Measurements from ENCODE around the gene TMEM184B.

The TMEM184B gene

DNA sequence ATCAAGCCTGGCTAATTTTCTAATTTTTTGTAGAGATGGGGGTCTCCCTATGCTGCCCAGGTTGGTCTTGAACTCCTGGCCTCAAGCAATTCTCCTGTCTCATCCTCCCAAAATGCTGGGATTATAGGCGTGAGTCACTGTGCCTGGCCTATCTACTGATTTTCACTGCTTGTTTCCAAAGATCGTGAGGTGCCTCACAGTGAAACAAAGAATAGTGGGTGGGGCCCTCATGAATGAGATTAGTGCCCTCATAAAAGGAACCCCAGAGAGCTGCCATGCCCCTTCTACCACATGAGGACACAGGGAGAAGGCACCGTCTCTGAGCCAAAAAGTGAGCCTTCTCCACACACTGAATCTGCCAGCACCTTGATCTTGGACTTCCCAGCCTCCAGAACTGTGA lies 23.5 kb downstream of the TMEM184B start:
- no peak overlapping the region for H2BK5ac ChIP-seq (ENCODE audit: low read depth, low read length, poor library complexity)
- peaks cover 11% of the 10 kb centered on the region for H3K9me3 ChIP-seq (ENCODE audit: insufficient read depth, low read depth, low read length)
- no peaks in the 10 kb centered on the region for H3K79me2 ChIP-seq (ENCODE audit: control insufficient read depth, insufficient read depth, low read length, poor library complexity)
- no peak overlapping the region for H3K9ac ChIP-seq (ENCODE audit: low read length)
- no peak overlapping the region for H3K4me3 ChIP-seq (ENCODE audit: low read depth, low read length)
- H4K12ac ChIP-seq (ENCODE audit: low read depth, low read length) = no peak overlapping the region
- no CpG with 5 or more reads among the region's 3 CpGs for WGBS (ENCODE audit: extremely low coverage, insufficient coverage, insufficient read length)
- H3K4me2 ChIP-seq (ENCODE audit: low read length) = no peak overlapping the region
- no peak overlapping the region for H2AFZ ChIP-seq (ENCODE audit: insufficient read depth, low read length, poor library complexity)
- H3K23ac ChIP-seq (ENCODE audit: low read length) = no peak overlapping the region
- H2BK12ac ChIP-seq (ENCODE audit: low read length) = no peak overlapping the region
- no peaks in the 10 kb centered on the region for H3K27me3 ChIP-seq (ENCODE audit: insufficient read depth, low read length)
- H3K4me1 ChIP-seq (ENCODE audit: control insufficient read depth in 1 of 2, insufficient read depth in 2 of 2, low read length in 2 of 2) = no peaks in the 10 kb centered on the region
- no peaks in the 10 kb centered on the region for H3K79me1 ChIP-seq (ENCODE audit: low read length)
- no peak overlapping the region for H3K14ac ChIP-seq (ENCODE audit: low read length)
- H2BK120ac ChIP-seq (ENCODE audit: insufficient read depth, low read length, poor library complexity) = no peak overlapping the region
- H4K8ac ChIP-seq (ENCODE audit: low read depth, low read length) = no peak overlapping the region
- DNase-seq = no peak
- H3K18ac ChIP-seq (ENCODE audit: low read length) = no peak overlapping the region
- H3K4ac ChIP-seq (ENCODE audit: low read depth, low read length) = no peak overlapping the region
- no peak overlapping the region for H2AK5ac ChIP-seq (ENCODE audit: low read length)
- no peak overlapping the region for H3K27ac ChIP-seq (ENCODE audit: low read depth, low read length)
- peaks cover 38 to 48% of the 10 kb centered on the region in 2 experiments for H3K36me3 ChIP-seq (ENCODE audit: control insufficient read depth in 1 of 2, insufficient read depth in 2 of 2, low read length in 2 of 2)
- H4K91ac ChIP-seq (ENCODE audit: low read depth, low read length) = no peak overlapping the region

DNA sequence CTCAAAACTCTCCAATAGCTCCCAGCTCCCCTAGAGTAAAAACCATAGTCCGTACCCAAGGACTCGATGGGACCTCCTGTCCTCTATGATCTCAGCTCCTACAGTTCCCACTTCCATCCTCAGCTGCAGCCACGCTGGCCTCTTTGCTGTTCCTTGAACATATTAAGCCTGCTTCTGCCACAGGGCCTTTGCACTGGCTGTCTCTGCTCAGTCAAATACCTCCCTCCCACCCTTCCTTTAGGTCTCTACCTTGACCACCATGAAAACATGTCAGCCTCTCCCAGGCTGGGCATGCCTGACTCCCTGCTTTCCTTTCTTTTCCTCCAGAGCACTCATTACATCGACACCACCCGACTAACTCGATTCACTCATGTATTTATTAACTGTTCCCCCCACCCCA lies 24.5 kb downstream of the TMEM184B start:
- 100% methylated on average over 3 of the region's 6 CpGs for WGBS (ENCODE audit: extremely low coverage, insufficient coverage, insufficient read length)
- Histone ChIP-seq H3K79me2 (ENCODE audit: control insufficient read depth, insufficient read depth, low read length, poor library complexity) (no peaks in the 10 kb centered on the region), H2BK120ac (ENCODE audit: insufficient read depth, low read length, poor library complexity) (no peak overlapping the region), H4K8ac (ENCODE audit: low read depth, low read length) (no peak overlapping the region), H2AK5ac (ENCODE audit: low read length) (no peak overlapping the region), H3K4me3 (ENCODE audit: low read depth, low read length) (no peak overlapping the region), H3K9ac (ENCODE audit: low read length) (no peak overlapping the region), H2AFZ (ENCODE audit: insufficient read depth, low read length, poor library complexity) (no peak overlapping the region), H3K36me3 (ENCODE audit: control insufficient read depth in 1 of 2, insufficient read depth in 2 of 2, low read length in 2 of 2) (peaks cover 48 to 57% of the 10 kb centered on the region in 2 experiments), H3K4me1 (ENCODE audit: control insufficient read depth in 1 of 2, insufficient read depth in 2 of 2, low read length in 2 of 2) (no peaks in the 10 kb centered on the region), H4K12ac (ENCODE audit: low read depth, low read length) (no peak overlapping the region), H3K27me3 (ENCODE audit: insufficient read depth, low read length) (no peaks in the 10 kb centered on the region), H3K23ac (ENCODE audit: low read length) (no peak overlapping the region), H2BK12ac (ENCODE audit: low read length) (no peak overlapping the region), H3K18ac (ENCODE audit: low read length) (no peak overlapping the region), H3K79me1 (ENCODE audit: low read length) (no peaks in the 10 kb centered on the region), H3K9me3 (ENCODE audit: insufficient read depth, low read depth, low read length) (peaks cover 11% of the 10 kb centered on the region), H3K4me2 (ENCODE audit: low read length) (no peak overlapping the region), H3K4ac (ENCODE audit: low read depth, low read length) (no peak overlapping the region), H3K14ac (ENCODE audit: low read length) (no peak overlapping the region), H4K91ac (ENCODE audit: low read depth, low read length) (no peak overlapping the region), H3K27ac (ENCODE audit: low read depth, low read length) (no peak overlapping the region), H2BK5ac (ENCODE audit: low read depth, low read length, poor library complexity) (no peak overlapping the region)
- DNase-seq = no peak

DNA sequence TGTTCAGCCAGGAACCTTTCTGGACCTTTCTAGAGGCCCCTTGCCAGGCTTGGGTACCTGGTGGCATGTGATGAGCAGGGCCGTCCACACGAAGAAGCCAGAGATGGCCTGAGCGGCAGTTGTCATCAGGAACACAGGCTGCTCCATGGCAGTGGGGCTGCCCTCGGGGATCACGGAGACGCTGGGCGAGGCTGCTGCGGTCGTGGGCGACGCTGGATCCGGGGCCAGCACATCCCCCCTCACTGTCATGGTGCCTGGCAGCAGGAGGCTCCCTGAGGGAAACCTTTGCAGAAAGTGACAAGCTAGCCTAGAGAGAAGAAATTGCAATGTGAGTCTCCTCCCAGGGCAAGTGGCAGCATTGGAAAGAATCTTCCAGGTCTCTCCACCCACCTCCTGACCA lies 25.1 kb downstream of the TMEM184B start:
- no peak overlapping the region for H4K8ac ChIP-seq (ENCODE audit: low read depth, low read length)
- no peaks in the 10 kb centered on the region for H3K4me1 ChIP-seq (ENCODE audit: control insufficient read depth in 1 of 2, insufficient read depth in 2 of 2, low read length in 2 of 2)
- no peak overlapping the region for H3K9ac ChIP-seq (ENCODE audit: low read length)
- H3K9me3 ChIP-seq (ENCODE audit: insufficient read depth, low read depth, low read length) = peaks cover 11% of the 10 kb centered on the region
- H2AFZ ChIP-seq (ENCODE audit: insufficient read depth, low read length, poor library complexity) = no peak overlapping the region
- no peak overlapping the region for H3K27ac ChIP-seq (ENCODE audit: low read depth, low read length)
- no peak overlapping the region for H3K4me2 ChIP-seq (ENCODE audit: low read length)
- no peak overlapping the region for H4K91ac ChIP-seq (ENCODE audit: low read depth, low read length)
- H3K23ac ChIP-seq (ENCODE audit: low read length) = no peak overlapping the region
- no peaks in the 10 kb centered on the region for H3K79me2 ChIP-seq (ENCODE audit: control insufficient read depth, insufficient read depth, low read length, poor library complexity)
- H3K4ac ChIP-seq (ENCODE audit: low read depth, low read length) = no peak overlapping the region
- peaks cover 52 to 61% of the 10 kb centered on the region in 2 experiments for H3K36me3 ChIP-seq (ENCODE audit: control insufficient read depth in 1 of 2, insufficient read depth in 2 of 2, low read length in 2 of 2)
- H4K12ac ChIP-seq (ENCODE audit: low read depth, low read length) = no peak overlapping the region
- H3K27me3 ChIP-seq (ENCODE audit: insufficient read depth, low read length) = no peaks in the 10 kb centered on the region
- no peak overlapping the region for H2BK120ac ChIP-seq (ENCODE audit: insufficient read depth, low read length, poor library complexity)
- no peaks in the 10 kb centered on the region for H3K79me1 ChIP-seq (ENCODE audit: low read length)
- H2BK5ac ChIP-seq (ENCODE audit: low read depth, low read length, poor library complexity) = no peak overlapping the region
- no peak for DNase-seq
- H3K4me3 ChIP-seq (ENCODE audit: low read depth, low read length) = no peak overlapping the region
- no peak overlapping the region for H3K18ac ChIP-seq (ENCODE audit: low read length)
- WGBS (ENCODE audit: extremely low coverage, insufficient coverage, insufficient read length) = no CpG with 5 or more reads among the region's 12 CpGs
- no peak overlapping the region for H3K14ac ChIP-seq (ENCODE audit: low read length)
- no peak overlapping the region for H2BK12ac ChIP-seq (ENCODE audit: low read length)
- no peak overlapping the region for H2AK5ac ChIP-seq (ENCODE audit: low read length)

DNA sequence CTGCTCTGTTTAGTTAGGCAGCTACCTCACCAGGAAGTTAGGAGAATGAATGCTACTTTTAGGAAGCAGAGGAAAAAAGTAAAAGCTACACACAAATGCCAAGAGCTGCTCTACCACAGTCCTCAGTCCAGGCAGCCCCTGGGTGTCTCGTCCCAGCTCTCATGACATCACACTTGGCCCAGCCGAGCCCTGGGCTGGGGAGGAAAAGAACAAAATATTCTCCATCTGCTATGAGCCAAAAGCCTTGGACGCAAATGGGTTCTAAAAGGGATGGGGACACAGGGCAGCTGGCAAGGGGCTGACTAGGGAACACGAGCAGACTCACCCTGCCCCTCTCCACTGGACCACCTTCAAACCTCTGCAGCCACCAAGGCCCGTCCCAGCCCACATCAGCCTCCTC lies 26.1 kb downstream of the TMEM184B start:
- Histone ChIP-seq H3K79me2 (ENCODE audit: control insufficient read depth, insufficient read depth, low read length, poor library complexity) (no peaks in the 10 kb centered on the region), H4K12ac (ENCODE audit: low read depth, low read length) (no peak overlapping the region), H3K9me3 (ENCODE audit: insufficient read depth, low read depth, low read length) (peaks cover 11% of the 10 kb centered on the region), H2BK5ac (ENCODE audit: low read depth, low read length, poor library complexity) (no peak overlapping the region), H3K27ac (ENCODE audit: low read depth, low read length) (no peak overlapping the region), H4K91ac (ENCODE audit: low read depth, low read length) (no peak overlapping the region), H3K23ac (ENCODE audit: low read length) (no peak overlapping the region), H2AK5ac (ENCODE audit: low read length) (no peak overlapping the region), H3K27me3 (ENCODE audit: insufficient read depth, low read length) (no peaks in the 10 kb centered on the region), H3K79me1 (ENCODE audit: low read length) (no peaks in the 10 kb centered on the region), H3K4me2 (ENCODE audit: low read length) (no peak overlapping the region), H3K9ac (ENCODE audit: low read length) (no peak overlapping the region), H3K4ac (ENCODE audit: low read depth, low read length) (no peak overlapping the region), H2BK120ac (ENCODE audit: insufficient read depth, low read length, poor library complexity) (no peak overlapping the region), H3K36me3 (ENCODE audit: control insufficient read depth in 1 of 2, insufficient read depth in 2 of 2, low read length in 2 of 2) (peaks cover 52 to 61% of the 10 kb centered on the region in 2 experiments), H2BK12ac (ENCODE audit: low read length) (no peak overlapping the region), H3K4me3 (ENCODE audit: low read depth, low read length) (no peak overlapping the region), H3K18ac (ENCODE audit: low read length) (no peak overlapping the region), H4K8ac (ENCODE audit: low read depth, low read length) (no peak overlapping the region), H3K14ac (ENCODE audit: low read length) (no peak overlapping the region), H2AFZ (ENCODE audit: insufficient read depth, low read length, poor library complexity) (no peak overlapping the region), H3K4me1 (ENCODE audit: control insufficient read depth in 1 of 2, insufficient read depth in 2 of 2, low read length in 2 of 2) (no peaks in the 10 kb centered on the region)
- no CpG with 5 or more reads among the region's 5 CpGs for WGBS (ENCODE audit: extremely low coverage, insufficient coverage, insufficient read length)
- DNase-seq = no peak

Measured in trophoblast cell (in vitro differentiated cells and primary cell).